ENCODE measurements around the gene LRRC25. TPM values are rescaled to one million over a fixed set of nuclear protein-coding genes. Genes with fewer than 3 reads are reported as not detected.

LRRC25 gene
- total RNA-seq, 1 donor from 2014 or later = not detected

- peaks cover 31% of the 10 kb centered on the region for H3K4me1 ChIP-seq (ENCODE audit: insufficient read depth, low read length)
- H4K20me1 ChIP-seq (ENCODE audit: insufficient read depth, low read length) = peaks cover 54% of the 10 kb centered on the region
- peak overlapping the region; percentile 88 for H3K4me2 ChIP-seq (ENCODE audit: low read length)
- peak overlapping the region; percentile 84 for H3K27ac Mint-ChIP-seq (ENCODE audit: unreplicated experiment)
- no peaks in the 10 kb centered on the region for H3K27me3 ChIP-seq (ENCODE audit: insufficient read depth, low read length)
- no peak for DNase-seq (ENCODE audit: low read depth)
- H3K36me3 Mint-ChIP-seq (ENCODE audit: low read depth, unreplicated experiment) = peaks cover 11% of the 10 kb centered on the region
- no peaks in the 10 kb centered on the region for H3K27me3 Mint-ChIP-seq (ENCODE audit: low read depth, unreplicated experiment)
- H3K79me2 ChIP-seq (ENCODE audit: insufficient read depth, low read length) = peaks cover 11% of the 10 kb centered on the region
- H3K4me1 Mint-ChIP-seq (ENCODE audit: low read depth, unreplicated experiment) = peaks cover 23% of the 10 kb centered on the region
- TF ChIP-seq, protein P1, sequence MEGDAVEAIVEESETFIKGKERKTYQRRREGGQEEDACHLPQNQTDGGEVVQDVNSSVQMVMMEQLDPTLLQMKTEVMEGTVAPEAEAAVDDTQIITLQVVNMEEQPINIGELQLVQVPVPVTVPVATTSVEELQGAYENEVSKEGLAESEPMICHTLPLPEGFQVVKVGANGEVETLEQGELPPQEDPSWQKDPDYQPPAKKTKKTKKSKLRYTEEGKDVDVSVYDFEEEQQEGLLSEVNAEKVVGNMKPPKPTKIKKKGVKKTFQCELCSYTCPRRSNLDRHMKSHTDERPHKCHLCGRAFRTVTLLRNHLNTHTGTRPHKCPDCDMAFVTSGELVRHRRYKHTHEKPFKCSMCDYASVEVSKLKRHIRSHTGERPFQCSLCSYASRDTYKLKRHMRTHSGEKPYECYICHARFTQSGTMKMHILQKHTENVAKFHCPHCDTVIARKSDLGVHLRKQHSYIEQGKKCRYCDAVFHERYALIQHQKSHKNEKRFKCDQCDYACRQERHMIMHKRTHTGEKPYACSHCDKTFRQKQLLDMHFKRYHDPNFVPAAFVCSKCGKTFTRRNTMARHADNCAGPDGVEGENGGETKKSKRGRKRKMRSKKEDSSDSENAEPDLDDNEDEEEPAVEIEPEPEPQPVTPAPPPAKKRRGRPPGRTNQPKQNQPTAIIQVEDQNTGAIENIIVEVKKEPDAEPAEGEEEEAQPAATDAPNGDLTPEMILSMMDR (IDR thresholded peaks at IDR 0.05; ENCODE audit: insufficient read depth, low read depth, low read length) = no peak
- no peak for TF ChIP-seq EZH2 (IDR thresholded peaks at IDR 0.05; ENCODE audit: insufficient read depth, low read length)
- no peaks in the 10 kb centered on the region for H3K36me3 ChIP-seq (ENCODE audit: insufficient read depth, low read length)
- no peak for FAIRE-seq
- H3K9me3 Mint-ChIP-seq (ENCODE audit: unreplicated experiment) = no peaks in the 10 kb centered on the region
- no peaks in the 10 kb centered on the region for H3K9me3 ChIP-seq (ENCODE audit: insufficient read depth, low read depth, low read length)
- H3K4me3 ChIP-seq (ENCODE audit: insufficient read depth, low read depth, low read length) = no peak overlapping the region
- no peak overlapping the region for H3K9ac ChIP-seq (ENCODE audit: low read length)
- H3K4me3 Mint-ChIP-seq (ENCODE audit: unreplicated experiment) = peak overlapping the region; percentile 66
- H3K27ac ChIP-seq (ENCODE audit: low read depth, low read length) = no peak overlapping the region
- no peak overlapping the region for H2AFZ ChIP-seq (ENCODE audit: low read depth, low read length)
Measured at GRCh38 chr19:18438331-18439024, 41.1 kb upstream of the LRRC25 start.

DNA sequence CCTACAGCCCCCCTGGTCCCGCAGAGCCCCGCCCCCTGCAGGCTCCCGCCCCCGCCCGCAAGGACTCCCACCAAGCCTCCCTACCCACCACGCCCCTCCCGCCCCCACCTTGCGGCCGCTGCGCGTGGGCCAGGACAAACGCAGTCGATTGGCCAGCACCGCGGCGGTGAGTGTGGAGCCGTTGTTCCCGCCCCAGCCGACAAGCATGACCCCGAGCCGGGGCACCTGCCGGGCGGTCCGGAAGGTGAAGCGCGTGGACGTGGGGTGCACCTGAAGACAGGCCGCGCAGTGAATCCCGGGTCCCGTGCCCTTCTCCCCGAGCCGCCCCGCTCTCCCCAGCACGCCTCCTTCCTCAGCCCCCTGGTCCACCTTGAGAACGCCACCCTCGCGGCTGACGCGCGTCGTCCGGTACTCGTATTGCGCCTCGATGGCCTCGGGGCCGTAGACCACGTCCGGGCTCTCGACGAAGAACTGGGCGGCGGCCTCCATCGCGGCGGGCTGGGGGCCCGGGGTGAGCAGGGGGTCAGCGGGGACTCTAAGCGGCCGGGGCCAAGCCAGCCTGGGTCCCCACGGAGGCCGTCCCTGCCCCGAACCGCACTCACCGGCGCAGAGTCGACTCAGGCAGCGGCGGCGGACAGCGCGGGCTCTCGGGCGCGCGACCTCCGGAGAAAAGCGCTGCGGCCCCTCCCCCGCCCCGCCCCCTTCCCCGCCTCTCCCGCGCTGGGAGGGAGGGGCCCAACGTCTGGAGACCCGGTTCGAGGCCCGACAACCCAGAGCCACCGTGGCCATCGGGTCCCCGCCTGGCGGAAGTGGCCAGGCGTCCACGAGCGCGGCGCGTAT lies 40.3 kb upstream of the LRRC25 start, which contains the start of gene ISYNA1:
ISYNA1 (minus strand) TSS at position 643 of the 840 bp plus-strand sequence; CDS start at position 489, 154 bp downstream.
- H2AFZ ChIP-seq (ENCODE audit: low read depth, low read length) = no peak within 1 kb of the TSS
- Mint-ChIP-seq H3K36me3 (ENCODE audit: low read depth, unreplicated experiment) (peaks cover 7% of the 10 kb centered on the region), H3K4me1 (ENCODE audit: low read depth, unreplicated experiment) (peaks cover 22% of the 10 kb centered on the region)

More for the DNA sequence above, 40.3 kb upstream of the LRRC25 start, which contains the start of gene ISYNA1:
- peak within 1 kb of the TSS; percentile 48 for H3K4me3 ChIP-seq (ENCODE audit: insufficient read depth, low read depth, low read length)
- H3K4me3 Mint-ChIP-seq (ENCODE audit: unreplicated experiment) = peak within 1 kb of the TSS; percentile 82
- DNase-seq (ENCODE audit: low read depth) (no peak), FAIRE-seq (no peak)
- no peaks in the 10 kb centered on the region for H3K9me3 Mint-ChIP-seq (ENCODE audit: unreplicated experiment)
- H4K20me1 ChIP-seq (ENCODE audit: insufficient read depth, low read length) = peaks cover 47% of the 10 kb centered on the region
- no peak within 1 kb of the TSS for H3K27ac ChIP-seq (ENCODE audit: low read depth, low read length)
- no peaks in the 10 kb centered on the region for H3K9me3 ChIP-seq (ENCODE audit: insufficient read depth, low read depth, low read length)
- no peaks in the 10 kb centered on the region for H3K36me3 ChIP-seq (ENCODE audit: insufficient read depth, low read length)
- TF ChIP-seq, protein P1 (IDR thresholded peaks at IDR 0.05; ENCODE audit: insufficient read depth, low read depth, low read length) = no peak
- peak within 1 kb of the TSS; percentile 67 for H3K9ac ChIP-seq (ENCODE audit: low read length)
- H3K27me3 Mint-ChIP-seq (ENCODE audit: low read depth, unreplicated experiment) = no peaks in the 10 kb centered on the region
- H3K27ac Mint-ChIP-seq (ENCODE audit: unreplicated experiment) = peak within 1 kb of the TSS; percentile 84
- H3K79me2 ChIP-seq (ENCODE audit: insufficient read depth, low read length) = peaks cover 11% of the 10 kb centered on the region
- H3K4me2 ChIP-seq (ENCODE audit: low read length) = peak within 1 kb of the TSS; percentile 88
- no peaks in the 10 kb centered on the region for H3K27me3 ChIP-seq (ENCODE audit: insufficient read depth, low read length)
- peaks cover 34% of the 10 kb centered on the region for H3K4me1 ChIP-seq (ENCODE audit: insufficient read depth, low read length)

Data from astrocyte (in vitro differentiated cells and primary cell).